Sigmoid colon (tissue), 3 donors: ENCODE results near the gene GRB2.

Experiments
- POLR2A ChIP-seq, 2 donors: fragments of 450-650 bp; IDR thresholded peaks; one replicate each; pipeline ENCODE4 v1.6.1; 2016; ENCODE audit warnings: antibody characterized with exemption in 2 of 2, mild to moderate bottlenecking in 2 of 2, moderate library complexity in 2 of 2
- TF ChIP-seq, protein P1 (sequence below), 4 experiments: fragments of 450-650 bp in 3 of 4; fragments of 200-600 bp in 1 of 4; IDR thresholded peaks; one replicate each; pipeline ENCODE4 v1.5.1; 2016 to 2019; ENCODE audit warnings: antibody characterized with exemption in 4 of 4, mild to moderate bottlenecking in 3 of 4, moderate library complexity in 2 of 4

DNA sequence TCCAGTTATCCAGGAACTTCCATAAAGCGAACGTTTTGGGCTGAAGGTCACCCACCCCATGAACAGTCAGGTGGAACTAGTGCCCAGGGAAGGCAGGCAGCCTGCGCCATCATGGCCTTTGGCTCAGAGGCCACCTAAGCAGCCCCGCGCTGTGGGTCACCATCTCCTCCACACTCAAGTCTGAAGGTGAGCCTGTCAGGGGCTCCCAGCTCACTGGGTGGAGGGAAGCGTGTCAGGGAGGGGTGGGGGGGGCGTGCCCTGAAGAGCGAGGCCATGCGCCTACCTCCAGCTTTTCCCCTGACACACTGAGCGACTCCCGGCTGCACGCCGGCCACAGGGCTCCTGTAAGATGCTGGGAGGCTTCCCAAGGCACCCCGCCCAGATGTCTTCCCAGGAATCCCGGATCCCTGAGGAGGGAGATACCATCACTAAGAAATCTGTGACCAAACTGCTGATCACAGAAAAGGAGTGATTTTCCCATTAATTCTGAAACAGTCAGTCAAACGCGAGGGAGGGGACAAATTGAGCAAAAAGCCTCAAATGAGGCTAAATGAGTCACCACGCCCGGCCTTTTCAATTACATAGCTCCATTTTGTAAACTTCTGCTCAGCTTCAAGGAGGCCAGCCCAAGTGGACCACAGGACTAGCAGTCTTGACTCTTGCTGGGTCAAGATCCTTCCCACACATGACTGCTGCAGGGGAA, 89.8 kb downstream of the GRB2 start:
- TF ChIP-seq, protein P1, sequence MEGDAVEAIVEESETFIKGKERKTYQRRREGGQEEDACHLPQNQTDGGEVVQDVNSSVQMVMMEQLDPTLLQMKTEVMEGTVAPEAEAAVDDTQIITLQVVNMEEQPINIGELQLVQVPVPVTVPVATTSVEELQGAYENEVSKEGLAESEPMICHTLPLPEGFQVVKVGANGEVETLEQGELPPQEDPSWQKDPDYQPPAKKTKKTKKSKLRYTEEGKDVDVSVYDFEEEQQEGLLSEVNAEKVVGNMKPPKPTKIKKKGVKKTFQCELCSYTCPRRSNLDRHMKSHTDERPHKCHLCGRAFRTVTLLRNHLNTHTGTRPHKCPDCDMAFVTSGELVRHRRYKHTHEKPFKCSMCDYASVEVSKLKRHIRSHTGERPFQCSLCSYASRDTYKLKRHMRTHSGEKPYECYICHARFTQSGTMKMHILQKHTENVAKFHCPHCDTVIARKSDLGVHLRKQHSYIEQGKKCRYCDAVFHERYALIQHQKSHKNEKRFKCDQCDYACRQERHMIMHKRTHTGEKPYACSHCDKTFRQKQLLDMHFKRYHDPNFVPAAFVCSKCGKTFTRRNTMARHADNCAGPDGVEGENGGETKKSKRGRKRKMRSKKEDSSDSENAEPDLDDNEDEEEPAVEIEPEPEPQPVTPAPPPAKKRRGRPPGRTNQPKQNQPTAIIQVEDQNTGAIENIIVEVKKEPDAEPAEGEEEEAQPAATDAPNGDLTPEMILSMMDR (IDR thresholded peaks at IDR 0.05) = no peak
- TF ChIP-seq POLR2A (IDR thresholded peaks at IDR 0.05) = no peak
